Stomach (tissue), 9 donors: ENCODE data around the gene KRTAP10-4. TPM values are rescaled to one million over a fixed set of nuclear protein-coding genes. Genes with fewer than 3 reads are reported as not detected.

ENCODE experiments used
- DNase-seq, 2 donors: peaks; one replicate each; pipeline versions ENCODE4 v3.0.0 to v3.0.0-alpha.2; 2013 to 2019
- H3K27ac ChIP-seq, 5 donors: fragments of 200-600 bp in 4 of 5; sonication (generic) in 4 of 5; one replicate each; pipeline ENCODE4 v1.5.1; 2013 to 2019; ENCODE audit warnings: mild to moderate bottlenecking in 1 of 5, moderate library complexity in 1 of 5
- H3K27me3 ChIP-seq, 3 donors: fragments of 200-600 bp; sonication (generic); one replicate each; pipeline ENCODE4 v1.5.1; 2017 to 2019; ENCODE audit warnings: mixed run types in 1 of 3
- H3K36me3 ChIP-seq, 4 donors: fragments of 200-600 bp; sonication (generic); 1 replicate in 3 of 4; 2 replicates in 1 of 4; pipeline ENCODE4 v1.5.1; 2016 to 2019
- H3K4me1 ChIP-seq, 4 donors: fragments of 200-600 bp; sonication (generic); one replicate each; pipeline ENCODE4 v1.5.1; 2016 to 2019
- H3K4me3 ChIP-seq, 4 donors: fragments of 200-600 bp; sonication (generic) in 3 of 4; one replicate each; pipeline ENCODE4 v1.5.1; 2016 to 2019; ENCODE audit warnings: mild to moderate bottlenecking in 1 of 4
- H3K9me3 ChIP-seq, 4 donors: fragments of 200-600 bp; sonication (generic); one replicate each; pipeline ENCODE4 v1.5.1; 2016 to 2019
- EP300 ChIP-seq: sonication (generic); formaldehyde crosslinking; IDR thresholded peaks from one replicate; pipeline ENCODE4 v1.6.1; 2017; ENCODE audit warnings: antibody characterized with exemption
- POLR2A ChIP-seq, 4 donors: fragments of 450-650 bp; IDR thresholded peaks; one replicate each; pipeline ENCODE4 v1.6.1; 2016; ENCODE audit warnings: antibody characterized with exemption in 4 of 4, control low read depth in 2 of 4, mild to moderate bottlenecking in 1 of 4, moderate library complexity in 1 of 4
- POLR2AphosphoS5 ChIP-seq, 3 donors: sonication (generic); formaldehyde crosslinking; IDR thresholded peaks; one replicate each; pipeline ENCODE4 v1.6.1; 2016; ENCODE audit warnings: antibody characterized with exemption in 3 of 3
- whole genome bisulfite sequencing, 5 donors: extraction: QIAGEN DNeasy Blood & Tissue Kit in 3 of 5; methylation state at CpG; one replicate each; pipeline versions ENCODE4 v1.1.5 to v1.1.7; 2013 to 2018; 5-methylcytosine and 5-hydroxymethylcytosine counted together
- intact Hi-C: fragments of 100-400 bp; cut with DNase I; formaldehyde crosslinking; loops from one replicate; pipeline ENCODE4 v1.15.1; 2023; ENCODE audit warnings: low total_unique reads
- polyA plus RNA-seq, 3 donors: library from polyadenylated mRNA; stranded (reverse); fragments of 200-250 nt; gene quantifications; one replicate each; pipeline ENCODE4 v1.2.3, GENCODE V29; 2013
- total RNA-seq, 5 donors: library from RNA; depleted of rRNA; stranded (reverse); fragments of >200 nt; gene quantifications; one replicate each; pipeline versions ENCODE4 v1.1.0 to v1.2.3, GENCODE V29; 2014 to 2016
- TF ChIP-seq, protein P1 (sequence below), 7 experiments: fragments of 450-650 bp in 4 of 7; fragments of 200-600 bp in 3 of 7; sonication (generic) in 3 of 7; IDR thresholded peaks; one replicate each; pipeline ENCODE4 v1.5.1; 2016 to 2019; ENCODE audit warnings: antibody characterized with exemption in 7 of 7, control low read depth in 2 of 7, mild to moderate bottlenecking in 1 of 7
- donor health status: healthy with polysubstance abuse.
- donor health status: Bipolar disorder and iron deficiency.
- donor health status: healthy.

Gene KRTAP10-4
- total and polyA plus RNA-seq, 8 donors = not detected

GRCh38 chr21:44618909-44619308 lies 45.4 kb downstream of the KRTAP10-4 start:
- peaks cover 0 to 22% (median 0%) of the 10 kb centered on the region in 3 donors for H3K27me3 ChIP-seq

GRCh38 chr21:44619886-44620285 lies 46.4 kb downstream of the KRTAP10-4 start:
- intact Hi-C loops = no loop called here
- DNase-seq = no peak
- H3K9me3 ChIP-seq = peaks cover 0 to 34% (median 23%) of the 10 kb centered on the region in 4 donors
- 82 to 92% (median 87%) methylated on average over 6 of the region's 6 CpGs for WGBS, 5 donors
- TF ChIP-seq, protein P1, sequence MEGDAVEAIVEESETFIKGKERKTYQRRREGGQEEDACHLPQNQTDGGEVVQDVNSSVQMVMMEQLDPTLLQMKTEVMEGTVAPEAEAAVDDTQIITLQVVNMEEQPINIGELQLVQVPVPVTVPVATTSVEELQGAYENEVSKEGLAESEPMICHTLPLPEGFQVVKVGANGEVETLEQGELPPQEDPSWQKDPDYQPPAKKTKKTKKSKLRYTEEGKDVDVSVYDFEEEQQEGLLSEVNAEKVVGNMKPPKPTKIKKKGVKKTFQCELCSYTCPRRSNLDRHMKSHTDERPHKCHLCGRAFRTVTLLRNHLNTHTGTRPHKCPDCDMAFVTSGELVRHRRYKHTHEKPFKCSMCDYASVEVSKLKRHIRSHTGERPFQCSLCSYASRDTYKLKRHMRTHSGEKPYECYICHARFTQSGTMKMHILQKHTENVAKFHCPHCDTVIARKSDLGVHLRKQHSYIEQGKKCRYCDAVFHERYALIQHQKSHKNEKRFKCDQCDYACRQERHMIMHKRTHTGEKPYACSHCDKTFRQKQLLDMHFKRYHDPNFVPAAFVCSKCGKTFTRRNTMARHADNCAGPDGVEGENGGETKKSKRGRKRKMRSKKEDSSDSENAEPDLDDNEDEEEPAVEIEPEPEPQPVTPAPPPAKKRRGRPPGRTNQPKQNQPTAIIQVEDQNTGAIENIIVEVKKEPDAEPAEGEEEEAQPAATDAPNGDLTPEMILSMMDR (IDR thresholded peaks at IDR 0.05) = no peak
- TF ChIP-seq EP300 (no peak), POLR2AphosphoS5 (IDR thresholded peaks at IDR 0.05) (no peak), POLR2A (IDR thresholded peaks at IDR 0.05) (no peak)
- H3K4me1 ChIP-seq = no peaks in the 10 kb centered on the region
- H3K27ac ChIP-seq = no peak overlapping the region
- no peak overlapping the region for H3K4me3 ChIP-seq
- H3K36me3 ChIP-seq = no peaks in the 10 kb centered on the region
- peaks cover 0 to 16% (median 0%) of the 10 kb centered on the region in 3 donors for H3K27me3 ChIP-seq

More at GRCh38 chr21:44618909-44619308, 45.4 kb downstream of the KRTAP10-4 start:
- Histone ChIP-seq H3K27ac (peak overlapping the region in 2 of 5 donors; percentile 2 to 47), H3K4me1 (no peaks in the 10 kb centered on the region), H3K4me3 (no peak overlapping the region), H3K9me3 (peaks cover 0 to 25% (median 16%) of the 10 kb centered on the region in 4 donors), H3K36me3 (no peaks in the 10 kb centered on the region)
- DNase-seq = peak in 1 of 2 donors; percentile 54
- TF ChIP-seq EP300 (no peak), POLR2A (IDR thresholded peaks at IDR 0.05) (no peak), POLR2AphosphoS5 (IDR thresholded peaks at IDR 0.05) (no peak)
- TF ChIP-seq, protein P1 (IDR thresholded peaks at IDR 0.05) = no peak
- WGBS, 5 donors = 47 to 74% (median 55%) methylated on average over 3 of the region's 3 CpGs
- intact Hi-C loops = no loop called here

DNA sequence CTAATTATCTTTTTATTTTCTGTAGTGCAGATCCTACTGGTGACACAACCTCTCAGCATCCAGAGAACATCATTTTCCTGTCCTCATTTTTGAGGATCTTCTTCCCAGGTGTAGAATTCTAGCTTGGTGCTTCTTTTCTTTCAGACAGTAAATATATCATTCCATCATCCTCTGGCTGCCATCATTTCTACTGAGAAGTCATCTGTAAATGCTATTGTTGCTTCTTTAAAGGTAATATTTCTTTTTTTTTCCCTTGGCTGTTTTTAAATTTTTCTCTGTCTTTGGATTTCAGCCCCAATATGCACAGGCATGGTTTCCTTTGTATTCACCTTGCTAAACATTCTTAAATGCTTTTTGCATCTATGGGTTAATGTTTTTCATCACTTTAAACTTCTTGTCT lies 50.0 kb downstream of the KRTAP10-4 start:
- no peak for DNase-seq
- no peaks in the 10 kb centered on the region for H3K36me3 ChIP-seq
- H3K4me3 ChIP-seq = no peak overlapping the region
- no peaks in the 10 kb centered on the region for H3K4me1 ChIP-seq
- peaks cover 0 to 39% (median 26%) of the 10 kb centered on the region in 4 donors for H3K9me3 ChIP-seq
- intact Hi-C loops = no loop called here
- H3K27ac ChIP-seq = no peak overlapping the region
- peaks cover 0 to 28% (median 13%) of the 10 kb centered on the region in 3 donors for H3K27me3 ChIP-seq
- TF ChIP-seq EP300 (no peak), POLR2A (IDR thresholded peaks at IDR 0.05) (no peak), POLR2AphosphoS5 (IDR thresholded peaks at IDR 0.05) (no peak)
- TF ChIP-seq, protein P1 (IDR thresholded peaks at IDR 0.05) = no peak

Other genes starting within 250 kb of the KRTAP10-4 start
- gene CFAP410, start 234.3 kb upstream of the KRTAP10-4 start, total RNA-seq = 100 to 1,000 TPM in 1 of 5 donors, 10 to 100 TPM in 4; 21.1 to 118 (median 32.2) TPM
- 10 to 100 TPM; 30.2 to 43.1 (median 39.0) TPM for gene CFAP410, start 234.3 kb upstream of the KRTAP10-4 start, polyA plus RNA-seq
- gene TRPM2, start 220.1 kb upstream of the KRTAP10-4 start, total RNA-seq = 10 to 100 TPM in 1 of 5 donors, 1 to 10 TPM in 4; 1.3 to 10.3 (median 3.5) TPM
- gene TRPM2, start 220.1 kb upstream of the KRTAP10-4 start, polyA plus RNA-seq = 1 to 10 TPM; 1.9 to 2.7 (median 1.9) TPM
- 1 to 10 TPM; 1.2 to 8.0 (median 5.5) TPM for gene LRRC3, start 118.2 kb upstream of the KRTAP10-4 start, total RNA-seq
- gene LRRC3, start 118.2 kb upstream of the KRTAP10-4 start, polyA plus RNA-seq = 1 to 10 TPM in 2 of 3 donors, under 1 TPM in 1; 0.76 to 1.3 (median 1.3) TPM
- gene KRTAP10-1, start 33.5 kb upstream of the KRTAP10-4 start, total RNA-seq = not detected
- not detected for gene KRTAP10-1, start 33.5 kb upstream of the KRTAP10-4 start, polyA plus RNA-seq
- not detected for gene KRTAP10-2, start 22.2 kb upstream of the KRTAP10-4 start, total RNA-seq
- gene KRTAP10-2, start 22.2 kb upstream of the KRTAP10-4 start, polyA plus RNA-seq = not detected
- gene KRTAP10-3, start 14.9 kb upstream of the KRTAP10-4 start, total RNA-seq = not detected
- gene KRTAP10-3, start 14.9 kb upstream of the KRTAP10-4 start, polyA plus RNA-seq = not detected
- gene KRTAP10-5, start 6.9 kb downstream of the KRTAP10-4 start, total RNA-seq = not detected
- under 1 TPM in 1 of 3 donors, not detected in 2; 0.10 TPM for gene KRTAP10-5, start 6.9 kb downstream of the KRTAP10-4 start, polyA plus RNA-seq
- not detected for gene KRTAP10-6, start 18.8 kb downstream of the KRTAP10-4 start, total RNA-seq
- gene KRTAP10-6, start 18.8 kb downstream of the KRTAP10-4 start, polyA plus RNA-seq = not detected
- not detected for gene KRTAP10-7, start 26.9 kb downstream of the KRTAP10-4 start, total RNA-seq
- not detected for gene KRTAP10-7, start 26.9 kb downstream of the KRTAP10-4 start, polyA plus RNA-seq
- not detected for gene KRTAP10-8, start 38.4 kb downstream of the KRTAP10-4 start, total RNA-seq
- not detected for gene KRTAP10-8, start 38.4 kb downstream of the KRTAP10-4 start, polyA plus RNA-seq
- not detected for gene KRTAP10-9, start 53.4 kb downstream of the KRTAP10-4 start, total RNA-seq
- gene KRTAP10-9, start 53.4 kb downstream of the KRTAP10-4 start, polyA plus RNA-seq = not detected
- gene KRTAP10-10, start 63.6 kb downstream of the KRTAP10-4 start, total RNA-seq = not detected
- gene KRTAP10-10, start 63.6 kb downstream of the KRTAP10-4 start, polyA plus RNA-seq = not detected
- not detected for gene KRTAP10-11, start 72.7 kb downstream of the KRTAP10-4 start, total RNA-seq
- gene KRTAP10-11, start 72.7 kb downstream of the KRTAP10-4 start, polyA plus RNA-seq = not detected
- not detected for gene KRTAP12-4, start 80.9 kb downstream of the KRTAP10-4 start, total RNA-seq
- not detected for gene KRTAP12-4, start 80.9 kb downstream of the KRTAP10-4 start, polyA plus RNA-seq
- not detected for gene KRTAP12-3, start 84.2 kb downstream of the KRTAP10-4 start, total RNA-seq
- not detected for gene KRTAP12-3, start 84.2 kb downstream of the KRTAP10-4 start, polyA plus RNA-seq
- not detected for gene KRTAP12-2, start 93.2 kb downstream of the KRTAP10-4 start, total RNA-seq
- gene KRTAP12-2, start 93.2 kb downstream of the KRTAP10-4 start, polyA plus RNA-seq = not detected
- 1 to 10 TPM in 1 of 5 donors, not detected in 4; 2.0 TPM for gene KRTAP12-1, start 108.4 kb downstream of the KRTAP10-4 start, total RNA-seq
- gene KRTAP12-1, start 108.4 kb downstream of the KRTAP10-4 start, polyA plus RNA-seq = not detected
- not detected for gene KRTAP10-12, start 123.4 kb downstream of the KRTAP10-4 start, total RNA-seq
- not detected for gene KRTAP10-12, start 123.4 kb downstream of the KRTAP10-4 start, polyA plus RNA-seq
- gene TSPEAR, start 137.8 kb downstream of the KRTAP10-4 start, total RNA-seq = under 1 TPM in 2 of 5 donors, not detected in 3; 0.18 to 0.29 TPM
- under 1 TPM in 2 of 3 donors, not detected in 1; 0.05 to 0.06 TPM for gene TSPEAR, start 137.8 kb downstream of the KRTAP10-4 start, polyA plus RNA-seq
- gene UBE2G2, start 228.1 kb downstream of the KRTAP10-4 start, total RNA-seq = 100 to 1,000 TPM in 1 of 5 donors, 10 to 100 TPM in 4; 56.5 to 116 (median 78.2) TPM
- 10 to 100 TPM; 30.6 to 33.7 (median 32.7) TPM for gene UBE2G2, start 228.1 kb downstream of the KRTAP10-4 start, polyA plus RNA-seq
- gene SUMO3, start 244.3 kb downstream of the KRTAP10-4 start, total RNA-seq = 10 to 100 TPM; 29.5 to 80.1 (median 42.0) TPM
- gene SUMO3, start 244.3 kb downstream of the KRTAP10-4 start, polyA plus RNA-seq = 10 to 100 TPM; 36.4 to 95.9 (median 78.1) TPM